ENCODE results near the gene TMEM260.
"Not testable (repeated sequence)": the region's sequence is repeated elsewhere in the genome, so short reads cannot be mapped to it uniquely, and the experiment has no call there.

Gene TMEM260

GRCh38 chr14:56676042-56676441 lies 96.4 kb downstream of the TMEM260 start:
- Histone ChIP-seq H3K9me3 (no peaks in the 10 kb centered on the region), H3K36me3 (no peaks in the 10 kb centered on the region), H3K27me3 (no peaks in the 10 kb centered on the region), H3K4me1 (no peaks in the 10 kb centered on the region), H3K4me3 (ENCODE audit: low read depth, low read length) (no peak overlapping the region)
- DNase-seq: no peak
- no peak for TF ChIP-seq CTCF (IDR thresholded peaks at IDR 0.05; ENCODE audit: low read depth, low read length)

GRCh38 chr14:56678838-56679237 lies 99.2 kb downstream of the TMEM260 start:
- TF ChIP-seq CTCF (IDR thresholded peaks at IDR 0.05; ENCODE audit: low read depth, low read length): no peak
- no peak for DNase-seq

DNA sequence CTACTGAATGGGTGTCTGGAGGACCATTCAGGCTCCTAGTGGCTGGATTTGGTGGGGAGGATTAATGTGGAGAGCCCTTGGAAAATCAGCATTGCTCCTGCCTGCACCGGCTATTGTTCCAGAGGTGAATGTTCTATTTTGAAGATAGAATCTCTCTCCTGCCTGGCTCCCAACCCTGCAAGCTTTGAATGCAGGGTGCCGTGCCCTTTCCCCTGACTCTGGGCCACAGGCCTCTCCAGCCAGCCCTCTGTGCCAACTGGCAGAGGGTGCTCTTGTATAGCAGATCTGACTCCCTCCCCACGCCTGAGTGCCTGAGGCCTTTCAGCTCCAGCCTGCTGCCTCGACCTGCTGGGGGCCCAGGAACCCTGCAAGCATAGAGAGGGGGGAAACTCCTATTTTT lies 106.8 kb downstream of the TMEM260 start:
- TF ChIP-seq CTCF (IDR thresholded peaks at IDR 0.05; ENCODE audit: low read depth, low read length): no peak
- H3K36me3 ChIP-seq: no peaks in the 10 kb centered on the region
- peaks cover 7% of the 10 kb centered on the region for H3K27me3 ChIP-seq
- H3K9me3 ChIP-seq: no peaks in the 10 kb centered on the region
- H3K4me1 ChIP-seq: no peaks in the 10 kb centered on the region
- no peak for DNase-seq
- no peak overlapping the region for H3K4me3 ChIP-seq (ENCODE audit: low read depth, low read length)

More at GRCh38 chr14:56678838-56679237, 99.2 kb downstream of the TMEM260 start:
- Histone ChIP-seq H3K4me1 (no peaks in the 10 kb centered on the region), H3K27me3 (no peaks in the 10 kb centered on the region), H3K36me3 (no peaks in the 10 kb centered on the region), H3K4me3 (ENCODE audit: low read depth, low read length) (no peak overlapping the region), H3K9me3 (no peaks in the 10 kb centered on the region)

DNA sequence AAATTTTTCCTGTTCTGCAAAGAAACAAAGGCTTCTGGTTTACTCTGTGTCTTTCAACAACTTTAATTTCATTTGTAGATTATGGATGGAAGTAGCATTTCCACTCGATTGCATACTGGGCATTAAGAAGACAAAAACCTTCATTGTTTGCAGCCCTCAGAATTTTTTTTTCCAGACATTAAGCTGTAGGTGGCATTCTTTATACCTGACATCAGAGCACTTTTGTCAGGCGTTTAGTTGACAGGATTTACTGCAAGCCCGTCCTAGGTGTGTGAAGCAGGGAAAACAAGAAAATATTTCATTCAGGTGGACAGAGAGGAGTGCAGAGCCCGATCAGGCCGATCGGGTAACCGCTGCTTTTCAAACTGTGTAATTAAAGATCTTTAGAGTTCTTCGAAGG lies 107.5 kb downstream of the TMEM260 start:
- Histone ChIP-seq H3K9me3 (no peaks in the 10 kb centered on the region), H3K36me3 (no peaks in the 10 kb centered on the region), H3K4me1 (no peaks in the 10 kb centered on the region), H3K27me3 (peaks cover 10% of the 10 kb centered on the region), H3K4me3 (ENCODE audit: low read depth, low read length) (no peak overlapping the region)
- no peak for DNase-seq
- TF ChIP-seq CTCF (IDR thresholded peaks at IDR 0.05; ENCODE audit: low read depth, low read length): no peak

GRCh38 chr14:56694609-56695008 lies 115.0 kb downstream of the TMEM260 start:
- Histone ChIP-seq H3K36me3 (no peaks in the 10 kb centered on the region), H3K4me3 (ENCODE audit: low read depth, low read length) (no peak overlapping the region), H3K4me1 (no peaks in the 10 kb centered on the region), H3K27me3 (peaks cover 38% of the 10 kb centered on the region), H3K9me3 (no peaks in the 10 kb centered on the region)
- DNase-seq: no peak
- no peak for TF ChIP-seq CTCF (IDR thresholded peaks at IDR 0.05; ENCODE audit: low read depth, low read length)

- not testable (repeated sequence) for DNase-seq; H3K4me1 ChIP-seq; H3K4me3 ChIP-seq (ENCODE audit: low read depth, low read length); H3K9me3 ChIP-seq; H3K36me3 ChIP-seq
- H3K27me3 ChIP-seq: peaks cover 38% of the 10 kb centered on the region
Observed at GRCh38 chr14:56695216-56695615, 115.6 kb downstream of the TMEM260 start.

Measured in BE2C (cell line).